ENCODE results near the gene SLC40A1. TPM values are rescaled to one million over a fixed set of nuclear protein-coding genes. Genes with fewer than 3 reads are reported as not detected.

SLC40A1 gene
- total and polyA plus RNA-seq, 2 donors (not counting 1 experiment from before 2014, with no cell fraction given), result 17.2 to 97.4 TPM

- H3K4me3 ChIP-seq (replicated peaks in 1 of 4; ENCODE audit: control extremely low read depth in 1 of 4, insufficient read depth in 1 of 4, low read depth in 3 of 4, low read length in 4 of 4), result no peak overlapping the region
- no peak overlapping the region for H3K4me2 ChIP-seq (ENCODE audit: extremely low read depth, insufficient read depth, low read length)
- no peaks in the 10 kb centered on the region for H3K4me1 ChIP-seq (ENCODE audit: control insufficient read depth, extremely low read depth, insufficient read depth, low read length)
- no peaks in the 10 kb centered on the region for H3K79me2 ChIP-seq (ENCODE audit: control insufficient read depth, insufficient read depth, low read length)
- H3K9me3 ChIP-seq (ENCODE audit: control insufficient read depth, insufficient read depth, low read depth, low read length), result no peaks in the 10 kb centered on the region
- DNase-seq (ENCODE audit: low read depth in 2 of 2), result no peak
- H4K20me1 ChIP-seq (ENCODE audit: control insufficient read depth, extremely low read depth, insufficient read depth, low read length), result no peaks in the 10 kb centered on the region
- H3K27ac ChIP-seq (ENCODE audit: insufficient read depth, low read length), result no peak overlapping the region
- H2AFZ ChIP-seq (ENCODE audit: low read length), result no peak overlapping the region
- H3K27me3 ChIP-seq (ENCODE audit: control insufficient read depth, insufficient read depth, low read length), result no peaks in the 10 kb centered on the region
- TF ChIP-seq EZH2 (IDR thresholded peaks at IDR 0.05; ENCODE audit: low read length, missing control alignments) (no peak), CTCF (conservative IDR thresholded peaks at IDR 0.05 in 1 of 2, IDR thresholded peaks at IDR 0.05 in 1 of 2; ENCODE audit: low read depth in 1 of 2, low read length in 2 of 2) (no peak)
- no peak overlapping the region for H3K9ac ChIP-seq (ENCODE audit: insufficient read depth, low read length)
- no peaks in the 10 kb centered on the region for H3K36me3 ChIP-seq (ENCODE audit: control insufficient read depth, insufficient read depth, low read length)
Measured at GRCh38 chr2:189514104-189514503, 66.5 kb downstream of the SLC40A1 start.

GRCh38 chr2:189512879-189513278 lies 67.7 kb downstream of the SLC40A1 start:
- no peak for DNase-seq (ENCODE audit: low read depth in 2 of 2)
- H4K20me1 ChIP-seq (ENCODE audit: control insufficient read depth, extremely low read depth, insufficient read depth, low read length), result no peaks in the 10 kb centered on the region
- H2AFZ ChIP-seq (ENCODE audit: low read length), result no peak overlapping the region
- H3K4me2 ChIP-seq (ENCODE audit: extremely low read depth, insufficient read depth, low read length), result no peak overlapping the region
- no peak for TF ChIP-seq EZH2 (IDR thresholded peaks at IDR 0.05; ENCODE audit: low read length, missing control alignments)
- no peak for TF ChIP-seq CTCF (conservative IDR thresholded peaks at IDR 0.05 in 1 of 2, IDR thresholded peaks at IDR 0.05 in 1 of 2; ENCODE audit: low read depth in 1 of 2, low read length in 2 of 2)
- no peaks in the 10 kb centered on the region for H3K36me3 ChIP-seq (ENCODE audit: control insufficient read depth, insufficient read depth, low read length)
- H3K27me3 ChIP-seq (ENCODE audit: control insufficient read depth, insufficient read depth, low read length), result no peaks in the 10 kb centered on the region
- no peaks in the 10 kb centered on the region for H3K79me2 ChIP-seq (ENCODE audit: control insufficient read depth, insufficient read depth, low read length)
- no peaks in the 10 kb centered on the region for H3K9me3 ChIP-seq (ENCODE audit: control insufficient read depth, insufficient read depth, low read depth, low read length)
- no peak overlapping the region for H3K9ac ChIP-seq (ENCODE audit: insufficient read depth, low read length)
- no peak overlapping the region for H3K27ac ChIP-seq (ENCODE audit: insufficient read depth, low read length)
- no peak overlapping the region for H3K4me3 ChIP-seq (replicated peaks in 1 of 4; ENCODE audit: control extremely low read depth in 1 of 4, insufficient read depth in 1 of 4, low read depth in 3 of 4, low read length in 4 of 4)
- no peaks in the 10 kb centered on the region for H3K4me1 ChIP-seq (ENCODE audit: control insufficient read depth, extremely low read depth, insufficient read depth, low read length)

GRCh38 chr2:189511960-189512319 lies 68.6 kb downstream of the SLC40A1 start:
- H3K79me2 ChIP-seq (ENCODE audit: control insufficient read depth, insufficient read depth, low read length), result no peaks in the 10 kb centered on the region
- H2AFZ ChIP-seq (ENCODE audit: low read length), result no peak overlapping the region
- no peaks in the 10 kb centered on the region for H4K20me1 ChIP-seq (ENCODE audit: control insufficient read depth, extremely low read depth, insufficient read depth, low read length)
- H3K27ac ChIP-seq (ENCODE audit: insufficient read depth, low read length), result no peak overlapping the region
- no peak overlapping the region for H3K9ac ChIP-seq (ENCODE audit: insufficient read depth, low read length)
- no peaks in the 10 kb centered on the region for H3K4me1 ChIP-seq (ENCODE audit: control insufficient read depth, extremely low read depth, insufficient read depth, low read length)
- no peaks in the 10 kb centered on the region for H3K36me3 ChIP-seq (ENCODE audit: control insufficient read depth, insufficient read depth, low read length)
- H3K27me3 ChIP-seq (ENCODE audit: control insufficient read depth, insufficient read depth, low read length), result no peaks in the 10 kb centered on the region
- DNase-seq (ENCODE audit: low read depth in 2 of 2), result no peak
- no peaks in the 10 kb centered on the region for H3K9me3 ChIP-seq (ENCODE audit: control insufficient read depth, insufficient read depth, low read depth, low read length)
- H3K4me3 ChIP-seq (replicated peaks in 1 of 4; ENCODE audit: control extremely low read depth in 1 of 4, insufficient read depth in 1 of 4, low read depth in 3 of 4, low read length in 4 of 4), result no peak overlapping the region
- no peak for TF ChIP-seq CTCF (conservative IDR thresholded peaks at IDR 0.05 in 1 of 2, IDR thresholded peaks at IDR 0.05 in 1 of 2; ENCODE audit: low read depth in 1 of 2, low read length in 2 of 2)
- TF ChIP-seq EZH2 (IDR thresholded peaks at IDR 0.05; ENCODE audit: low read length, missing control alignments), result no peak
- no peak overlapping the region for H3K4me2 ChIP-seq (ENCODE audit: extremely low read depth, insufficient read depth, low read length)
